Body of pancreas (tissue), 4 donors: Measurements from ENCODE around the gene CCDC27.

Source experiments
- POLR2A ChIP-seq, 3 donors: fragments of 450-650 bp; IDR thresholded peaks; one replicate each; pipeline ENCODE4 v1.6.1; 2016; ENCODE audit warnings: antibody characterized with exemption in 3 of 3, mild to moderate bottlenecking in 2 of 3
- TF ChIP-seq, protein P1 (sequence below), 7 experiments: fragments of 450-650 bp in 4 of 7; fragments of 200-600 bp in 3 of 7; sonication (generic) in 3 of 7; IDR thresholded peaks; one replicate each; pipeline ENCODE4 v1.5.1; 2016 to 2019; ENCODE audit warnings: antibody characterized with exemption in 7 of 7

DNA sequence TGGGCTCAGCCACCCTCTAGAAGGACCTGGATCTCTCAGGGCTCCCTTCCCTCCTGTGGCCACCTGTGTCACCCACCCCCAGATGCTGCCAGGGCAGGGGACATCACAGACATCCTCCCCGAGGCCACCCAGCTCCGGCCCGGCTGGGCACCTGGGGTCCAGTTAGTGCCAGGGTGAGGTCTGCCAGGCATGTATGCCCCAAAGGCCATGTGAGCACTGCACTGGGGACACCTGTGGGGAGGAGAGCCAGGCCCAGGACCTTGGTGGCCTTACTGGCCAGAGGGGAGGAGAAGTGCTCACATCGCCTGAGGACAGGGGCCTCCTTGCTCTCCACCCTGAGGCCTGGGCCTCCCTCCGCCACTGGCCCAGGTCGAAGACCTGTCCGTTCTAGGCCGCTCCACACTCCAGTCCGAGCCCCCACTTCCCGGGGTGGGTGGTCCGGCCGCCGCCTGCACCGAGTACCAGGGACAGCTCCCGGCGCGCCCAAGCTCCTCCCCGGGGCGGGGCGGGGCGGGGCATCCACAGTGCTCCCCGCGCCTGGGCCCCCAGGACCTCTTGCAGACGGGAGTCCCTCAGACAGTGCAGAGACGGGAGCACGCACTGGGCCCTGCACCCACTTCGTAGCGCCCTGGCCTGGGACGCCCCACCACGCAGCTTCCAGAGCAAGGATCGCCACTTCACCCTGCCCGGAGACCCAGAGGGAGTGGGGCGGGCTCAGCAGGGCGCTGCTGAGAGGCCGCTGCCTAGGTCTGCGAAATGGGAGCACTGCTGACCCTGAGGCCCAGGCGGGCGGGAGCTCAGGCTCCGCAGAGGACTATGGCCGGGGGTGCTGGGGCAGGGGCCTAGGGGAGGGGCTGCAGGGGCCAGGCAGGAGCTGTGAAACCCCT lies 34.3 kb upstream of the CCDC27 start:
- TF ChIP-seq, protein P1, sequence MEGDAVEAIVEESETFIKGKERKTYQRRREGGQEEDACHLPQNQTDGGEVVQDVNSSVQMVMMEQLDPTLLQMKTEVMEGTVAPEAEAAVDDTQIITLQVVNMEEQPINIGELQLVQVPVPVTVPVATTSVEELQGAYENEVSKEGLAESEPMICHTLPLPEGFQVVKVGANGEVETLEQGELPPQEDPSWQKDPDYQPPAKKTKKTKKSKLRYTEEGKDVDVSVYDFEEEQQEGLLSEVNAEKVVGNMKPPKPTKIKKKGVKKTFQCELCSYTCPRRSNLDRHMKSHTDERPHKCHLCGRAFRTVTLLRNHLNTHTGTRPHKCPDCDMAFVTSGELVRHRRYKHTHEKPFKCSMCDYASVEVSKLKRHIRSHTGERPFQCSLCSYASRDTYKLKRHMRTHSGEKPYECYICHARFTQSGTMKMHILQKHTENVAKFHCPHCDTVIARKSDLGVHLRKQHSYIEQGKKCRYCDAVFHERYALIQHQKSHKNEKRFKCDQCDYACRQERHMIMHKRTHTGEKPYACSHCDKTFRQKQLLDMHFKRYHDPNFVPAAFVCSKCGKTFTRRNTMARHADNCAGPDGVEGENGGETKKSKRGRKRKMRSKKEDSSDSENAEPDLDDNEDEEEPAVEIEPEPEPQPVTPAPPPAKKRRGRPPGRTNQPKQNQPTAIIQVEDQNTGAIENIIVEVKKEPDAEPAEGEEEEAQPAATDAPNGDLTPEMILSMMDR (IDR thresholded peaks at IDR 0.05) = no peak
- TF ChIP-seq POLR2A (IDR thresholded peaks at IDR 0.05) = no peak
